ENCODE results near the gene POC1B.

POC1B gene

DNA sequence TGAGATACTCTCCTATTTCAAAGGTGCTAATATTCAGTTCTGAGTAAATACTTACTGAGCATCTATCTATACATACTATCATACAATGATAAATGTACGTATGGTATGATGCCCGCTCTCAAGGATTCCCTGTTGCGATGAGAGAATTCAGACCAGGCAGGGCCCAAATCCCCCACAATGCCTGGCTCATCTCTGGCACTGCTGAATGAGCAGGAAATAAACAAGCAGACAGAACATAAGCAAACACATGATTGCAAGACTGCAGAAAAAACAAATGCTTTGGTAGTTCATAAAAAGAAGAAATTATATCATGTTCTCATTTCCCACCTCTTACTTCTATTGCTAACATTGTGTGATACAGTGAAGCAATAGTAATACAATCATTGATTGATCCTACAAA, 96.3 kb downstream of the POC1B start:
- TF ChIP-seq, protein P1, sequence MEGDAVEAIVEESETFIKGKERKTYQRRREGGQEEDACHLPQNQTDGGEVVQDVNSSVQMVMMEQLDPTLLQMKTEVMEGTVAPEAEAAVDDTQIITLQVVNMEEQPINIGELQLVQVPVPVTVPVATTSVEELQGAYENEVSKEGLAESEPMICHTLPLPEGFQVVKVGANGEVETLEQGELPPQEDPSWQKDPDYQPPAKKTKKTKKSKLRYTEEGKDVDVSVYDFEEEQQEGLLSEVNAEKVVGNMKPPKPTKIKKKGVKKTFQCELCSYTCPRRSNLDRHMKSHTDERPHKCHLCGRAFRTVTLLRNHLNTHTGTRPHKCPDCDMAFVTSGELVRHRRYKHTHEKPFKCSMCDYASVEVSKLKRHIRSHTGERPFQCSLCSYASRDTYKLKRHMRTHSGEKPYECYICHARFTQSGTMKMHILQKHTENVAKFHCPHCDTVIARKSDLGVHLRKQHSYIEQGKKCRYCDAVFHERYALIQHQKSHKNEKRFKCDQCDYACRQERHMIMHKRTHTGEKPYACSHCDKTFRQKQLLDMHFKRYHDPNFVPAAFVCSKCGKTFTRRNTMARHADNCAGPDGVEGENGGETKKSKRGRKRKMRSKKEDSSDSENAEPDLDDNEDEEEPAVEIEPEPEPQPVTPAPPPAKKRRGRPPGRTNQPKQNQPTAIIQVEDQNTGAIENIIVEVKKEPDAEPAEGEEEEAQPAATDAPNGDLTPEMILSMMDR (IDR thresholded peaks at IDR 0.05; ENCODE audit: insufficient read depth, low read depth, low read length, missing control alignments), result no peak
- DNase-seq (ENCODE audit: low read depth), result no peak
- no peak overlapping the region for H3K4me3 ChIP-seq (ENCODE audit: low read length)

DNA sequence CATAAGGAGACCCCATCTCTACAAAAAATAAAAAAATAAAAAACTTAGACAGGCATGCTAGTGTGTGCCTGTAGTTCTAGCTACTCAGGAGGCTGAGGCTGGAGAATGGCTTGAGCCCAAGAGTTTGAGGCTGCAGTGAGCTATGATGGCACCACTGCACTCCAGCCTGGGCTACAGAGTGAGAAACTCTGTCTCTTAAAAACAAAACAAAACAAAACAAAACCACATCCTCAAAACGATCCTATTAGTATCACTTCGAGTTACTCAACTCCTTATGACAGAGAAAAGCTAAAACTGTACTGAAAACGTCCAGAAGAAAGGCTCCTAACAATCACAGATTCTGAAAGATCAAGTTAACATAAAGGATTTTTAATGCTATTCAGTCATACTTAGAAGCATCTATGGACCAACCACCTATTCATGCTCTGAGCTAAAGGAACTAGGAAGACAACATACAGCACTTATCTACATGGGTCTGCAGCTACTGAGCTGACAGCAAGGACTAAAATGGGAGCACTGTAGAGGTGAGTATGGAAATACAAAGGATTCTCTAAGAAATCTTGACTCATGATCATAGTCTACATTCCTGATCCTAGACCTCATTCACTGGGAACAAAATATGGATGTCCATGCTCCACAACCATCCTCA, 98.2 kb downstream of the POC1B start:
- TF ChIP-seq, protein P1 (IDR thresholded peaks at IDR 0.05; ENCODE audit: insufficient read depth, low read depth, low read length, missing control alignments), result no peak
- DNase-seq (ENCODE audit: low read depth), result no peak
- no peak overlapping the region for H3K4me3 ChIP-seq (ENCODE audit: low read length)

DNA sequence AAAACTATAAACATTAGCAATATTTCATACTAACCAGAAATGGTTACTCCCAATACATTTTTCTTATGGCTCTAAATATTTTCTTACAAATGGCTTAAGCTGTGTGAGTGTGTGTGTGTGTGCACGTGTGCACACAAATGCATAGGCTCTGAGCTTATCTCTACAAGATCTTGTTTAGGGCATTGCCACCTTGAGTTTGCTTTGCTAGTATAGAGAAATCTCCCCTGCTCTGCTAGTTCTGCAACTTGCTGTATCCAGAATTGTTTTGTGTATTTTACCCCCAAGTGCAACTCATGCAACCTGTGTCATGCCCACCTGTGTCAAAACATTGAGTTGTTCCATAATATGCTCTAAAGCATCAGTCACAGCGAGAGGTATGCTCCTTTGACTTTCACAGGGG, 101.0 kb downstream of the POC1B start:
- no peak for DNase-seq (ENCODE audit: low read depth)
- H3K4me3 ChIP-seq (ENCODE audit: low read length), result no peak overlapping the region
- TF ChIP-seq, protein P1 (IDR thresholded peaks at IDR 0.05; ENCODE audit: insufficient read depth, low read depth, low read length, missing control alignments), result no peak

GRCh38 chr12:89424389-89424788, 101.5 kb downstream of the POC1B start:
- TF ChIP-seq, protein P1 (IDR thresholded peaks at IDR 0.05; ENCODE audit: insufficient read depth, low read depth, low read length, missing control alignments), result no peak
- no peak for DNase-seq (ENCODE audit: low read depth)
- no peak overlapping the region for H3K4me3 ChIP-seq (ENCODE audit: low read length)

GRCh38 chr12:89421092-89421835, 104.6 kb downstream of the POC1B start:
- no peak overlapping the region for H3K4me3 ChIP-seq (ENCODE audit: low read length)
- DNase-seq (ENCODE audit: low read depth), result no peak
- TF ChIP-seq, protein P1 (IDR thresholded peaks at IDR 0.05; ENCODE audit: insufficient read depth, low read depth, low read length, missing control alignments), result no peak

- TF ChIP-seq, protein P1 (IDR thresholded peaks at IDR 0.05; ENCODE audit: insufficient read depth, low read depth, low read length, missing control alignments), result no peak
- DNase-seq (ENCODE audit: low read depth), result no peak
- H3K4me3 ChIP-seq (ENCODE audit: low read length), result no peak overlapping the region
These were observed 107.5 kb downstream of the POC1B start for GRCh38 chr12:89418228-89418910.
